ENCODE results near the gene PHLPP1. TPM values are rescaled to one million over a fixed set of nuclear protein-coding genes. Genes with fewer than 3 reads are reported as not detected.

PHLPP1 gene
- total RNA-seq, 2 donors from 2014 or later = 12.1 to 13.7 TPM

DNA sequence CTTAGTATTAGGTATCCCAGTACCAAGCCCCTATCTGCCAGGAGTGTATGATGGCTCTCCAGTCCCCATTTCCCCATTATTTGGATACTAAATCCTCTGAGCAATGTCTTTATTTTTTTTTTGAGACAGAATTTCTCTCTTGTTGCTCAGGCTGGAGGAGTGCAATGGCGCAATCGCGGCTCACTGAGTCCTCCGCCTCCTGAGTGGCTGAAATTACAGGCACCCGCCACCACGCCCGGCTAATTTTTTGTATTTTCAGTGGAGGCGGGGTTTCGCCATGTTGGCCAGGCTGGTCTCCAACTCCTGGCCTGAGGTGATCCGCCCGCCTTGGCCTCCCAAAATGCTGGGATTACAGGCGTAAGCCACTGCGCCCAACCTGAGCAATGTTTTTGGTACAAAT, 3.6 kb upstream of the PHLPP1 start:
- no peaks in the 10 kb centered on the region for H3K9me3 Mint-ChIP-seq
- H3K27ac Mint-ChIP-seq = no peak overlapping the region
- no peak overlapping the region for H3K4me3 Mint-ChIP-seq
- H3K36me3 Mint-ChIP-seq (ENCODE audit: low read depth) = no peaks in the 10 kb centered on the region
- ATAC-seq (replicated peaks) = no peak
- peaks cover 5% of the 10 kb centered on the region for H3K4me1 Mint-ChIP-seq
- no peaks in the 10 kb centered on the region for H3K27me3 Mint-ChIP-seq

- Mint-ChIP-seq H3K27me3 (no peaks in the 10 kb centered on the region), H3K4me3 (peak overlapping the region; percentile 87), H3K27ac (no peak overlapping the region), H3K36me3 (ENCODE audit: low read depth) (peaks cover 9% of the 10 kb centered on the region), H3K4me1 (peaks cover 15% of the 10 kb centered on the region), H3K9me3 (no peaks in the 10 kb centered on the region)
- no peak for ATAC-seq (replicated peaks)
These were observed 1.6 kb upstream of the PHLPP1 start for GRCh38 chr18:62713651-62714247.

DNA sequence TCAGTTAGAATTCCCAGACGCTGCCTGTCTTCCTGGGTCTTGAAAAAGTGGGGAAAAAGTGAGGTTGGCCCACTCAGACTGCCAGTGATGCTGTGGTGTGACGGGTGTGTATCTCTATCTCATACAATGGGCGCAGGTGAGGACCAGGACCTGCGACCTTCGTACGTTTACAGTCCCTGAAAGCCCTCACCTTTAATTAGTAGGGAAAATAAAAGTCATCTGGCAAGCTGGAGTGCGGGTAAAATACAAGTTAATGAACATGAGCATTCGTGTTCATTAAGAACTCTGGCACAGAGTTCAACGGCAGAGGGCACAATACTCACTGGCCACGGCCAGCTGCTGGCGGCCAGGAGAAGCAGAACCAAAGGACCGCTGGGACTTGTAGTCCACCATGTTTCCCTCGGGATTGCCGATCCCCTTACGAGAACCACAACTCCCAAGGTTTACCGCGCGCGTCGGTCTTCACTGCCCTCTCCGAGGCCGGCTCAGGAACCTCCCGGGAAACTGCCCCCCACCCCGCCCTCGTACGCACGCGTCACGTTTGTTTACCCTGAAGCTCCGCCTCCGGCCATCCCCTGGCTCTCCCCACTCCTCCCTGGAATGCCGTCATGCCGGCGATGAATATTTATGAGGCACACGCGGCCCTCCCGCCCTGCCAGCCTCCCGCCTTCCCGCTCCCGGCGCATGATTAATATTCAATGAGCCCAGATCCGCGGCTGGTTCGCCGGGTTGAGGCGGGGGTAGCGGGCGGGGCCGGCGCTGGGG, 488 bp upstream of the PHLPP1 start:
- Mint-ChIP-seq H3K9me3 (no peaks in the 10 kb centered on the region), H3K36me3 (ENCODE audit: low read depth) (peaks cover 9% of the 10 kb centered on the region), H3K4me3 (peak overlapping the region; percentile 87), H3K27me3 (no peaks in the 10 kb centered on the region), H3K4me1 (peaks cover 21% of the 10 kb centered on the region), H3K27ac (peak overlapping the region; percentile 87)
- peak; percentile 87 for ATAC-seq (replicated peaks)

DNA sequence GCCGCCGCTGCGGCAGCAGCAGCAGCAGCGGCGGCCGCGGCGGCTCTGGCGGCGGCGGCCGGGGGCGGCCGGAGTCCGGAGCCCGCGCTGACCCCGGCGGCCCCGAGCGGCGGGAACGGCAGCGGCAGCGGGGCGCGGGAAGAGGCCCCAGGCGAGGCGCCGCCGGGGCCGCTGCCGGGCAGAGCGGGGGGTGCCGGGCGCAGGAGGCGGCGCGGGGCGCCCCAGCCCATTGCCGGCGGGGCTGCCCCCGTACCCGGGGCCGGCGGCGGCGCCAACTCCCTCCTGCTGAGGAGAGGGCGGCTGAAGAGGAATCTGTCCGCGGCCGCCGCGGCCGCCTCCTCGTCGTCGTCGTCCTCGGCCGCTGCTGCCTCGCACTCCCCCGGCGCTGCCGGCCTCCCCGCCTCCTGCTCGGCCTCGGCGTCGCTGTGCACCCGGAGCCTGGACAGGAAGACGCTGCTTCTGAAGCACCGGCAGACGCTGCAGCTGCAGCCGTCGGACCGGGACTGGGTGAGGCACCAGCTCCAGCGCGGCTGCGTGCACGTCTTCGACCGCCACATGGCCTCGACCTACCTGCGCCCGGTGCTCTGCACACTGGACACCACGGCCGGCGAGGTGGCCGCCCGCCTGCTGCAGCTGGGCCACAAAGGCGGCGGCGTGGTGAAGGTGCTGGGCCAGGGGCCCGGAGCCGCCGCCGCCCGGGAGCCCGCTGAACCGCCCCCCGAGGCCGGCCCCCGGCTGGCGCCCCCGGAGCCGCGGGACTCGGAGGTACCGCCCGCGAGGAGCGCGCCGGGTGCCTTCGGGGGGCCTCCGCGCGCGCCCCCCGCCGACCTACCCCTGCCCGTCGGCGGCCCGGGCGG, 646 bp downstream of the PHLPP1 start:
- Mint-ChIP-seq H3K27ac (no peak overlapping the region), H3K4me3 (peak overlapping the region; percentile 87), H3K9me3 (no peaks in the 10 kb centered on the region), H3K27me3 (no peaks in the 10 kb centered on the region), H3K36me3 (ENCODE audit: low read depth) (peaks cover 9% of the 10 kb centered on the region), H3K4me1 (peaks cover 21% of the 10 kb centered on the region)
- peak; percentile 24 for ATAC-seq (replicated peaks)

- Mint-ChIP-seq H3K27ac (peak overlapping the region; percentile 67), H3K4me1 (peaks cover 21% of the 10 kb centered on the region), H3K9me3 (no peaks in the 10 kb centered on the region), H3K27me3 (no peaks in the 10 kb centered on the region), H3K36me3 (ENCODE audit: low read depth) (peaks cover 9% of the 10 kb centered on the region), H3K4me3 (peak overlapping the region; percentile 86)
- no peak for ATAC-seq (replicated peaks)
These were observed 1.4 kb downstream of the PHLPP1 start for GRCh38 chr18:62716619-62717168.

DNA sequence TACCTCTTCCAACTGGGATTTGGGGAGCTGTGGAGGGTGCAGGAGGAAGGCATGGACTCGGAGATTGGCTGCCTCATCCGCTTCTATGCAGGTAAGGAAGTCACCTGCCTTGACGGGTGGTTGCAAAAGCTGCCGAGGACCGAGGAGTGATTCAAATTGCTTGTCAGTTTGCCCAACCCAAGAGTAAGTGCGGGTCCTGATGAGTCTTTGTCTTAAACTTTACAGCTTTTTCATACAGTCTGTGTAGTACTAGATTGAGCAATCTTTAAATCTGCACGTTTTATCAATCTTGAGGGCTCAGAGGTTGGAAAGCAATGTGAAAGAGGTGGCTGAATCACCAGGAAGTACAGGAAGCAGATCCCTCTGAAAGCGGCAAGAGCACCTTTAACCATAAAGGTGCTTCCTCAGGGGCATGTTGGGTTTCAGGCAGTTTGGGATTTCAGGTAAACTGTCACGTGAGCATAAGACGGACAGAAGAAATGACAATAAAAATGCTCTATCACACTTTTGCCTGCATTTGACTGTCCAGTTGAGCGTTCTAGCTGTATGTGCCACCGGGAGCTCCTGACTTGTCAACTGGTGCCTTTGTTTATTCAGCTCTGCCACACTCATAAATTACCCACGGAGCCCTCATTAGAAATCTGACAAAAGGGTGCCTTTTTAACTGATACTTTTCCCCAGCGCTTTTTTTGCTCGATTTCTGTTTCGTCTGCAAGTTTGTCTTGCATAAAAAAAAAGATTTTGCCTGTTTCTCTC, 2.0 kb downstream of the PHLPP1 start:
- H3K27me3 Mint-ChIP-seq = no peaks in the 10 kb centered on the region
- H3K4me1 Mint-ChIP-seq = peaks cover 21% of the 10 kb centered on the region
- peaks cover 9% of the 10 kb centered on the region for H3K36me3 Mint-ChIP-seq (ENCODE audit: low read depth)
- no peaks in the 10 kb centered on the region for H3K9me3 Mint-ChIP-seq
- peak overlapping the region; percentile 67 for H3K27ac Mint-ChIP-seq
- H3K4me3 Mint-ChIP-seq = peak overlapping the region; percentile 86
- peak; percentile 23 for ATAC-seq (replicated peaks)

GRCh38 chr18:62717925-62718800, 2.8 kb downstream of the PHLPP1 start:
- Mint-ChIP-seq H3K36me3 (ENCODE audit: low read depth) (peaks cover 9% of the 10 kb centered on the region), H3K27ac (no peak overlapping the region), H3K4me3 (peak overlapping the region; percentile 86), H3K4me1 (peaks cover 21% of the 10 kb centered on the region), H3K9me3 (no peaks in the 10 kb centered on the region), H3K27me3 (no peaks in the 10 kb centered on the region)
- no peak for ATAC-seq (replicated peaks)

DNA sequence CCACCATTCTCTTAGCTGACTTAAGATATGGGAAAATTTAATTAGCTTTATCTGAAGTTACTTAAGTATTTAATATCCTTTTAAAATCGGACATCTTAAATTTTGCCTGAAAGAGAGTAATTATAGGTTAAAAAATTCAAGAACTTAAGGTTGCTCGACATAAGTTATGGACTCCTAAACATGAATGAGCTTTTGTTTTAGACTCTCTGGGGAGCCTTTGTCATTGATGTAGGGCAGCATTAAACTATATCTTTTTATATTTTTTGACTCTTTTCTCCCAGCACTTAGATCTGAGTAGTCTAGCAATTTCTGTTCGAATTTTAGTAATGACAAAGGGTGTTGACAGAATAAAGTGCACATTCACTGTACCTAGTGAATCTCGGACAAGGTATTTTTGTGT, 4.7 kb downstream of the PHLPP1 start:
- Mint-ChIP-seq H3K9me3 (no peaks in the 10 kb centered on the region), H3K4me3 (peak overlapping the region; percentile 86), H3K4me1 (peaks cover 17% of the 10 kb centered on the region), H3K27ac (no peak overlapping the region), H3K27me3 (no peaks in the 10 kb centered on the region), H3K36me3 (ENCODE audit: low read depth) (peaks cover 9% of the 10 kb centered on the region)
- no peak for ATAC-seq (replicated peaks)

DNA sequence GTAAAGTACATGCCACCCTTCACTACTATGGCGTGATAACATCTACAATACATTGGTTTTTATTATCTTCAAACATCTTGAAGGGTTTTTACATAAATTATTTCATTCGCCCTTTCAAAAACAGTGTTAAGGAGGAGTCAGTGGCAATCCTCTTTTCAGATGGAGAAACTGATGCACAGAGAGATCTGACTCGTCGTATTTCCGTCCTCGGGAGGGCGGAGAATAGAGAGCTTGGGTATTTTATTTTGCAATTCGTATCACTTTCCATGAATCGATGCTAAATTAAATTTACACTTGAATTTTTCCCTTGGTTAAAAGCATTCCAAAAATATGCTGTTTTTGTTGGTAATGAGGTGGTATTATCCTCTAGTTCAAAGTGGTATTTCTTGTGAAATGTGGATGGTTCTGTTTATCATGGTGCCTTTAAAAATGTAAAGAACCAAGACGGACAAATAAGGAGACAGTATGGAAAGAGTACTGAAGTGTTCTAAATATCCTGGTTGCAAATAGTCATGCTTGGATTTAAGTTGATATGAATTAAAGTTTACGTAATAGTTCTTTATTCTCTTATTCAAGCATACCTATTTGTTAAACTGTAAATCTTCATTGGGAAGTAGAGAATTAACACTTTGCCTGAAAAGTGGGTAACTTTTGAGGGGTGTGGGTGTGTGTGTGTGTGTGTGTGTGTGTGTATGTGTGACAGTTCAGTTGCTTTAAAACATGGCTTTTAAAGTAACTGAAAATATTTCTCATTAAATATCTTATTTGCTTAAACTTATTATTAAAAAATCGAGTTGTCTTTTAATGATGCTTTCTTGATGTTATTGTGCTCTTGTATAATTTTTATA, 5.6 kb downstream of the PHLPP1 start:
- no peak overlapping the region for H3K27ac Mint-ChIP-seq
- no peak overlapping the region for H3K4me3 Mint-ChIP-seq
- no peaks in the 10 kb centered on the region for H3K27me3 Mint-ChIP-seq
- H3K9me3 Mint-ChIP-seq = no peaks in the 10 kb centered on the region
- peaks cover 9% of the 10 kb centered on the region for H3K36me3 Mint-ChIP-seq (ENCODE audit: low read depth)
- no peak for ATAC-seq (replicated peaks)
- peaks cover 17% of the 10 kb centered on the region for H3K4me1 Mint-ChIP-seq

GRCh38 chr18:62721839-62722795, 6.8 kb downstream of the PHLPP1 start:
- Mint-ChIP-seq H3K27ac (no peak overlapping the region), H3K27me3 (no peaks in the 10 kb centered on the region), H3K4me1 (peaks cover 15% of the 10 kb centered on the region), H3K9me3 (no peaks in the 10 kb centered on the region), H3K36me3 (ENCODE audit: low read depth) (peaks cover 8% of the 10 kb centered on the region), H3K4me3 (no peak overlapping the region)
- ATAC-seq (replicated peaks) = no peak

DNA sequence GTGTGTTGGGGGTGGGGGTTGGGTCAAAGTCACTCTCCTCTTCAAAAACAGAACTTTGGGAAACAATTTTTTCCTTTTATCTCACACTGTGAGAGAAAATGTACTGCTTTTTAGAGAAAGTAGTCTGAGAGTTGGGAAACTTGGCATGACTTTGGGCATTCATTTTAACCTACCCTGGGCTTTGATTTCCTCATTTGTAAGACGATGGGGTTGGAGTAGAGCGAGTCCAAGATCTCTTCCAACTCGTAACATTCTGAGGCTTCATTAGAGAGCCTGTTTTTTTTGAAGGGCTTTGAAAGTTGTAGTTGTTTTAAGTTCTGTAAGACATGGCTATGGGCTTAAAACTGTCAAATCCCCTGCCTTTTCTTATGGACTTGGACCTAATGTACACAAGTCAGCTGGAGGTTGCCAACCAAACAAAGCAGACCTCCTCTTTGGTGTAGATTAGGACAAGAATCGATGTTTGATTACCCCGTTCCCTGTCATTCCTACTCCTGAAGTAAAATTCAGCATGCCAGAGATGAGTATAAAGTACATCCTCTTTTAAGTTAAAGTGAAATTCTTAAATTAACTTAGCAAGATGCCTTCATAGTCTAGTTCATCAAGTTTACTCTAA, 8.4 kb downstream of the PHLPP1 start:
- peaks cover 6% of the 10 kb centered on the region for H3K4me1 Mint-ChIP-seq
- no peak for ATAC-seq (replicated peaks)
- no peak overlapping the region for H3K27ac Mint-ChIP-seq
- no peaks in the 10 kb centered on the region for H3K36me3 Mint-ChIP-seq (ENCODE audit: low read depth)
- H3K4me3 Mint-ChIP-seq = no peak overlapping the region
- no peaks in the 10 kb centered on the region for H3K9me3 Mint-ChIP-seq
- no peaks in the 10 kb centered on the region for H3K27me3 Mint-ChIP-seq

All from activated T-helper 17 cell treated with anti-CD3 and anti-CD28 coated beads, Interleukin-2, amount 50 U/mL, for 72 hours (primary cell).